ENCODE measurements around the gene ADAMTSL5.

- no peak for TF ChIP-seq CTCF (IDR thresholded peaks at IDR 0.05)
- TF ChIP-seq POLR2A (IDR thresholded peaks at IDR 0.05) = no peak
Measured at GRCh38 chr19:1507192-1507660, 5.6 kb downstream of the ADAMTSL5 start.

Data from stomach (tissue), 4 donors.